Lower leg skin (tissue), 3 donors: Measurements from ENCODE around the gene NCMAP.

ENCODE experiments used
- CTCF ChIP-seq, 3 donors: fragments of 450-650 bp; IDR thresholded peaks; one replicate each; pipeline ENCODE4 v1.5.1; 2016; ENCODE audit warnings: antibody characterized with exemption in 3 of 3, mild to moderate bottlenecking in 3 of 3, moderate library complexity in 2 of 3
- POLR2A ChIP-seq, 2 donors: fragments of 450-650 bp; IDR thresholded peaks; one replicate each; pipeline ENCODE4 v1.6.1; 2016 to 2017; ENCODE audit warnings: antibody characterized with exemption in 2 of 2, mild to moderate bottlenecking in 1 of 2, moderate library complexity in 1 of 2

- TF ChIP-seq CTCF (IDR thresholded peaks at IDR 0.05) = no peak
- TF ChIP-seq POLR2A (IDR thresholded peaks at IDR 0.05) = no peak
Observed at GRCh38 chr1:24635195-24635843, 79.4 kb downstream of the NCMAP start.
